Suppressor macrophage treated with lipopolysaccharide for 4 hours (primary cell): ENCODE measurements around the gene SYTL1.
A peak's percentile ranks its signal among the peaks of the same experiment; 100 is the strongest.

Experiments
- DNase-seq: peaks from one replicate; pipeline ENCODE4 v3.0.0-alpha.2; 2020

The SYTL1 gene, protein sequence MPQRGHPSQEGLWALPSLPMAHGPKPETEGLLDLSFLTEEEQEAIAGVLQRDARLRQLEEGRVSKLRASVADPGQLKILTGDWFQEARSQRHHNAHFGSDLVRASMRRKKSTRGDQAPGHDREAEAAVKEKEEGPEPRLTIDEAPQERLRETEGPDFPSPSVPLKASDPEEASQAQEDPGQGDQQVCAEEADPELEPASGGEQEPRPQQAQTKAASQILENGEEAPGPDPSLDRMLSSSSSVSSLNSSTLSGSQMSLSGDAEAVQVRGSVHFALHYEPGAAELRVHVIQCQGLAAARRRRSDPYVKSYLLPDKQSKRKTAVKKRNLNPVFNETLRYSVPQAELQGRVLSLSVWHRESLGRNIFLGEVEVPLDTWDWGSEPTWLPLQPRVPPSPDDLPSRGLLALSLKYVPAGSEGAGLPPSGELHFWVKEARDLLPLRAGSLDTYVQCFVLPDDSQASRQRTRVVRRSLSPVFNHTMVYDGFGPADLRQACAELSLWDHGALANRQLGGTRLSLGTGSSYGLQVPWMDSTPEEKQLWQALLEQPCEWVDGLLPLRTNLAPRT

DNA sequence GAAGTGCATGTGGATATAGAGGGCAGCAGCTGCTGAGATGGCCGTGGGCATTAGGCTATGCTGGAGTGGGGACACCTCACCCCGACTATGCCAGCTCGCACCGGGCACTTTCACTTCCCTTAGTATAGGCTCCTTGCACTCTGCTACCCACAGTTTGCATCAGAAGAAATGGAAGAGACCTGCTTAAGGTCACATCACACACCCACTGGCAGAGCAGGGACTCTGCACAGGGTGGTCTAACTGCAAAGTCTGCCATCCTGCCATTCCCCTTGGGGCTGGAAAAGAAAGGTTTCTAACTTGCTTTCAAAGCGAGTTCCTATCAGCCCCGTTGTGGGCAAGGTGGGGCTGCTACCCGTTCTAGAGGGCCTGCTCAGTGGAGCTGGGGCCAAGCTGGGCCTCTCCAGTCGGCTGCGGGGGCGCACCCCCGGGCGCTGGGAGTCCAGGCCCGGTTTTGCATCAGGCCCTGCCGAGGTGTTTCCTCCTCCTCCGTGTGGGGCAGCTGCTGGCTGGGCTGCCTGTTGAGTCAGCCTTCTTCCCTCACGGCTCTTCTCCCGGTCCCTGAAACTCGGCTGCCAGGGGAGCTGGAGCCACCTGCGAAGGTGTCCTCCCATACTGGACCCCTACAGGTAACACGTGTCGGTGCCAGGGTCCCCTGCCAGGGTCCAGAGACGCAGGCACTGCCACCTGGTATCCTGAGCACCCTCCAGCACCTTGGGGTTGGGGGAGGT is at the start of gene SYTL1:
Gene SYTL1 (plus strand): TSS at position 498 of the 728 bp plus-strand sequence. CDS start 3,313 bp downstream, outside the sequence.
- DNase-seq = peak; percentile 57

DNA sequence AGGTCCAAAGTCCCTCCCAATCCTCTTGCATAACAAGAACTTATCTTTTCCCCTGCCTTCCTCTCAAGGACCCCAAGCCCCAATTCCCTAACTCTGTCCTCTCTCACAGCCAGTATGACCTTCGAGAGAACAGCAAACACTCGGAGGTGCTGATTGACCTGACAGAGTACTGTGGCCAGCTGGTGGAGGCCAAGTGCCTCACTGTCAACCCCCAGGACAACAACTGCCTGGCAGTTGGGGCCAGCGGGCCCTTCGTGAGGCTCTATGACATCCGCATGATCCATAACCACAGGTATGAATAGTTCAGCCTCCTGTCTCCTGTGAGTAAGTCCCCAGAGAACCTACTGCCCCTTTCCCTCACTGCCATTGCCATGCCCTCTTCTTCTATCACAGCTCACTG is 49.7 kb upstream of the SYTL1 start:
- DNase-seq = no peak

DNA sequence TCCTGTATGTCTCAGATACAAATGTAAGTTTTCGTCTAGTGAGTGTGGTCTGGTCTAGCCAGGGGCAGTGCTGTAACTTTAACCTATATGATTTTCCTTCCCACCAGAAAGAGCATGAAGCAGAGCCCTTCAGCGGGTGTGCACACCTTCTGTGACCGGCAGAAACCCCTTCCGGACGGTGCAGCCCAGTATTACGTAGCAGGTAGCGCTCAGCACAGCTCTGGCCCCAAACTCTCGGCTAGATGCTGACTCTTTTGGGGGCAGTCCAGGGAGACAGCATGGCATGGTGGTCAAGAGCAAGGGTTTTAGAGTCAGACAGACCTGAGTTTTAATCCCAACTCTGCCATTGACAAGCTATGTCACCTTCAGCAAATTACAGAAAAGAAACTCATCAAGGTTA is 47.9 kb upstream of the SYTL1 start:
- no peak for DNase-seq

DNA sequence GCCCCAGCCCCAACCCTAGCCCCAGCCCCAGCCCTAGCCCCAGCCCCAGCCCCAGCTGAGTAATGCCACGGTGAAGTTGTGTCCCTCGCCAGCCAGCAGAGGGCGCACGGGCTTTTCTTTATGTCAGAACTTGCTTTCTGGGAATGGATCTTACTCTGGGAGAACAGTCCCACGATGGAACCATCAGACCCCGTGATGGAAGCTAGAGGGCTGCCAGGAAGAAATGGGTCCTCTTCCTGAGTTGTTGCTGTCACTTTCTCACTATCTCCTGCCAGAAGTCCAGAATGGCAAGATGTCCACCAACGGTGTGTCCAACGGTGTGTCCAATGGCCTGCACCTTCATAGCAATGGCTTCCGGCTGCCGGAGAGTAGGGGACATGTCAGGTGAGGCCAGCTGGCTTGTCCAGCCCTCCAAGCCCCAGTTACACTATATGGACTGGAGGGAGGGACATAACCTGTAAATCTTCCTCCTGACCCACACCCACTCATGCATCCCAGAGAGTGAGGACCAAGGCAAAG is 45.0 kb upstream of the SYTL1 start:
- peak; percentile 71 for DNase-seq

DNA sequence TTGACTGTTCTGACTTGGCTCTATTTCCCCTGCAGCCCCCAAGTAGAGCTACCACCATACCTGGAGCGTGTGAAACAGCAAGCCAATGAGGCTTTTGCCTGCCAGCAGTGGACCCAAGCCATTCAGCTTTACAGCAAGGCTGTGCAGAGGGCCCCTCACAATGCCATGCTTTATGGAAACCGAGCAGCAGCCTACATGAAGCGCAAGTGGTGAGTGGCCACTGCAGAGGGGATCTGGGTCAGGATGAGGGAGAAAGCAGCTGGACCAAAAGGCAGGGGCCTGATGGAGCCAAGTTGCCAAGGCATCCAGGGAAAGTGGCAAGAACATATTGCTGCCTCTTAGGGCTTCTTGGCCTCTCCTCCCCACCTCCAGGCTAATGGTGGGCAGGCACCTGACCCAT is 43.9 kb upstream of the SYTL1 start:
- DNase-seq = no peak

DNA sequence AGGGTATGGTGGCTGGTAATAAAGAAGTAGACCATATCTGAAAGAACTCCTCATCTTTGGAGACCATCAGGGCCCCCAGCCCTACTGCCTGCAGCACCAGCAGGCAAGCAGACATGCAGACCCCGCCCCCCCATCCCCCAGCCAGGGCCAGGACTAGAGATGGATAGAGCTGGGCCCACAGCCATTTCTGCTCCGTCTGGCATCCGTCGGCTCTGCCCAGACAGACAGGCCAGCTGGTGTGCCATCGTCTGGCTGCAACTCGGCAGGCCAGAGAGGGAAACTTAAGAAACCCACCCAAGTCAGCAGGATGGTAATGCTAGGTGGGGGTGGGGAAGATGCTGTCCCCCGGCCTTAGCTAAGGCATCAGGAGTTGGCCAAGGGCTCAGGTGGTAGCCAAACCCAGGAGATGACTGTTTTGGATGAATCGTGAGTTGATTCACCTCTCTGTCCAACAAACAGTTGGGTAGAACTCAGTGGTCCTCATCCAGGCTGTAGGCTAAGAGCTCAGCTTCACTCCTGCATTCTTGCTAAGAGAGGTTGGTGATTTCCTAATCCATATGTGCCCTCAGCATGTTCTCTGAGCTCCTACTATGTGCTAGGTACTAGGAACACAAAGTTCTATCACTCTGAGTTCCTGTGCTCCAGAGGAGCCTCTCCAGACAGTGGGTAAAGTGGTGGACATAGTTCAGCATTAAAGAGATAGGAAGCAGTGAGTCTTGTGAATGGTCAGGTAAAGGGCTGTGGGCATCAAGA is 43.0 kb upstream of the SYTL1 start:
- no peak for DNase-seq

DNA sequence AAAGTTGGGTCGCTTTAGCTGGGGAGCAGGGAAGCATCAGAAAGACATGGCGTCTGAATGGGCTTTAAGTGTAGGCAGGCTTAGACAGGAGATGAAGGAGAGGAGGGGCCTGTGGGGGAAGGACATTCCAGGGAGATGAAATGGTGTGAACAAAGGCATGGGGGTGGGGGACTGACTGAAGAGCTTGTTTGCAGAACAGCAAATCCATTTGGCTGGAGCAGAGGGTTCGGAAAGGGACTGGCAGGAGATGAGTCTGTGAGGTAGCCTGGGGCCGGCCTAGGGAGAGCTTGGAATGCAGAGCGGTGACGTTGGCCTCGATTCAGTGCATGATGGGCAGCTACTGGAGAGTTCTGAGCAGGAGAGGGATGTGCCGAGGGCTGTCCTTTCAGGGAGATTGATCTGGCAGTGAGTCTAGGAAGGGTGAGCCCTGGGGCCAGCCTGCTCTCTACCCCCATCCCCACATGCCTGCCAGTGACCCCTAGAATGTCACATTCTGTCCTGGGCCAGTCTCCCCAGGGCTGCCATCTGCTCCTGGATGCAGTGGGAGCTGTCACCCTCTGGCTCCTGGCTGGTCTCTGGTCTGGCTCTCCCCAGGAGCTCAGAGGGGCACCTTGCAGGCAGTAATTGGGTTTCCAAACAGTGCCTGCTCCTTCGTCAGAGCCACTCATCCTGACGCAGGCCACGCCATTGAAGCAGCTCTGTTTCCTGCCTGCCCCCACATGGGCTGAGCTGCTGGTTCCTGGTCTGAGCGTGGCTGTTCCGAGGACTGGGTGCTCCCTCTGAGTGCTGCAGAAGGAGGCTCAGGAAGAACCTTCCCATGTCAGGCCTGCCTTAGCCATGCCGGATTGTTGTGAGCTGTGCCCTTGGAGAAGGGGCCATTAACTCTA is 42.2 kb upstream of the SYTL1 start:
- DNase-seq = peak; percentile 60

DNA sequence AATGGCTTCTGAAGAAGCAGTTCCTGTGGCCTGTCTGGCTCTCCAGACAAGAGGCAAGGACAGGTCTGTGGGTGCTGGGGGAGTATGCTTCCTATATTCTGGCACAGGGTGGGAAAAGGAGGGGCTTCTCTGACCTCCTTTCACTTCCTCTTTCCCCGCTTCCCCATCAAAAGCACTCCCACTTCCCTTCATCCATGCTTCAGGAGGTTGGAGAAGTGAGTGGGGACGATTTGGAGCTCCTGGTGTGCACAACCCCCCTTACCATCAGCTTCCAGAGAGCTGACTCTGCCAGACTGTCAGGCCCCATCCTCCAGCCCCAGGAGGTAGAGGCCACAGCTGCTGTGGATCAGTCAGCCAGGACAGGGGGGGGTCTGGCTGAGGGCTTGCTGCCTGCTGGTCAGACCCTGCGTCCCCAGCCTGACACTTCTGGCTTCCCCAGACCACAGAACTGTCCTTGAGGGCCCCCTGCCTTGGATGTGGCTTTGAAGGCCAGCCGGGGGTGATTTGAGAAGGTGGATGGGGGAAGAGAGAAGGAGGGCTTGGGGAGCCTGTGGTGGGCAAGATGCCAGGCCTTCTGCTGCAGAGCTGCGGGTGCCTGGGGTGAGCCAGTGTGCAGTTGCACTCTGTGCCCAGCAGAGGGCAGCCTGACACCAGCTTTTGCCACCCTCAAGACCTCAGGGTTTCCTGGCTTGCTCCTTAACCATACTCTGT is 41.3 kb upstream of the SYTL1 start:
- DNase-seq = peak; percentile 84

DNA sequence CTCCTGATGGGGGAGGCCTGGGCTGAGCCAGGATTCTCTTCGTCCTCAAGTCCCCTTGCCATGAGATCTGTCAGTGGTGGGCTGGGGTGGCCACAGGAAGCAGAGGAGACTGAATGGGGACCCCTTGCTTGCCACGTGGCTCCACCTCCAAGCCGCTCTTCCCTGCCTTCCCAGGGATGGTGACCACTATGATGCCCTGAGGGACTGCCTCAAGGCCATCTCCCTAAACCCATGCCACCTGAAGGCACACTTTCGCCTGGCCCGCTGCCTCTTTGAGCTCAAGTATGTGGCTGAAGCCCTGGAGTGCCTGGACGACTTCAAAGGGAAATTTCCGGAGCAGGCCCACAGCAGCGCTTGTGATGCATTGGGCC is 40.8 kb upstream of the SYTL1 start:
- no peak for DNase-seq

DNA sequence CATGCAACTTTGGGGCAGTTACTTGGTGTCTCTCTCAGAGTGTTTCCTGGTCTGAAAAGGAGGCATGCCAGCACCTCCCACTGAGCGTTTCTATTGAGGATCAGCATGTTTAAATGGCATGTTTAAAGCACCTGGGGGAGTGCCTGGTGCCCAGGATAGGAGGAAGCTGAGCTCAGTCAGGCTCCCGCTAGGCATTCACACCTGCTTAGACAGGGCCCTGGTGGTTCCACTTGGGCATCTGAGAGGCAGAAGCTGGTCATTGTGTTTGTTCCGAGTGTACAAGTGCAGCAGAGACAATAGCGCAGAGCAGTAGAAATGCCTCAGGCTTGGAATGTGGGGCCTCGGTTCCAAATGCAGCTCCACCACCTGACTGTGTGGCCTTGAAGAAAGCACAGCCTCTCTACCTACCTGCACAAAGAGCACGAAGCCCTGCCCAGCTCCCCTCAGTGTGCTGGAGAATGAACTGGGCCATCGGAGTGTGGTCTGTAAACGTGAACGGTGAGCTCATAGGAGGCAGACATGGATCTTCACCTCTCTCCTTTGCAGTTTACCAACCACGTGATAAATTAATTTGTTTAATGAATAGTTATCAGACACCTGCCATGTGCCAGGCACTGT is 40.1 kb upstream of the SYTL1 start:
- DNase-seq = no peak

DNA sequence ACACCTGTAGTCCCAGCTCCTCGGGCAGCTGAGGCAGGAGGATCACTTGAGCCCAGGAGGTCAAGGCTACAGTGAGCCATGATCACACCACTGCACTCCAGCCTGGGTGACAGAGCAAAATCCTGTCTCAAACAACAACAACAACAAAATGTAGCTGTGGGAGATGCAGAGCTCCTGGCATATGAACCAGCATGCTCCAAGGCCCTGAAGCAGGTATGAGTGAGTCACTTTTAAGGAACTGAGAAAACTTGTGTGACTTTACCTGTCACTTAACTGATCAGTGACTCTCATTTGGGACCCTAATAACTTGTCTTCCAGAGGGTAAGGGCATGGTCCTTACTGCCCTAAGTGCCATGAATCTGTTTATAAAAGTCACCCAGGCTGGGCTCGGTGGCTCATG is 39.2 kb upstream of the SYTL1 start:
- no peak for DNase-seq

DNA sequence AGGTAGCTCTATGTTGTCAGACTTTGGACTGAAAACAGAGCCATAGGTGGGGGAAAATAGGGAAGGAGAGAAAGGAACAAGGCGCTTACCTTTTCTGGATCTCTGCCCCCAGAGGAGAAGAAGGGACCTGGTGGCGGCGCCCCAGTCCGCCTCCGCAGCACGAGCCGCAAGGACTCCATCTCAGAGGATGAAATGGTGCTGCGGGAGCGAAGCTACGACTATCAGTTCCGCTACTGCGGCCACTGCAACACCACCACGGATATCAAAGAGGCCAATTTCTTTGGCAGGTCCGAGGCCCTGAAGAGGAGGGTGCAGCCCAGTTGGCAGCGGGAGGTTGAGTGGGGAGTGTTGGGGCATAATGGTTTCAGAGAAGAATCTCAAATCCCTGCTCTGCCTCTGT is 38.3 kb upstream of the SYTL1 start:
- DNase-seq = no peak

DNA sequence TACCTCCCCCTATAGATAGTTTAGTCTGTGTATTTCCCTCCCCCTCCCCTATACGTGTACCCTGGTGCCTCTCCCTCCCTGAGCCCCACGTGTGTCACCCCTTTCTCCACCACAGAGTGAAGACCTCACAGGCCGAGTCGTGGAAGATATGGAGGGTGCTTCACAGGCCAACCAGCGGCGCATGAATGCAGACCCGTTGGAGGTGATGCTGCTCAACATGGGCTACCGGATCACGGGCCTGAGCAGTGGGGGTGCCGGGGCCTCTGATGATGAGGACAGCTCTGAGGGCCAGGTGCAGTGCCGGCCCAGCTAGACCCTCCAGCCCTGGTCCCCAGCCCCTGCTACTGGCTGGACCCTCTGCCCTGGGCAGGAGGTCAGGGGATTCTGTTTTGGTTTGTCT is 35.8 kb upstream of the SYTL1 start:
- no peak for DNase-seq

DNA sequence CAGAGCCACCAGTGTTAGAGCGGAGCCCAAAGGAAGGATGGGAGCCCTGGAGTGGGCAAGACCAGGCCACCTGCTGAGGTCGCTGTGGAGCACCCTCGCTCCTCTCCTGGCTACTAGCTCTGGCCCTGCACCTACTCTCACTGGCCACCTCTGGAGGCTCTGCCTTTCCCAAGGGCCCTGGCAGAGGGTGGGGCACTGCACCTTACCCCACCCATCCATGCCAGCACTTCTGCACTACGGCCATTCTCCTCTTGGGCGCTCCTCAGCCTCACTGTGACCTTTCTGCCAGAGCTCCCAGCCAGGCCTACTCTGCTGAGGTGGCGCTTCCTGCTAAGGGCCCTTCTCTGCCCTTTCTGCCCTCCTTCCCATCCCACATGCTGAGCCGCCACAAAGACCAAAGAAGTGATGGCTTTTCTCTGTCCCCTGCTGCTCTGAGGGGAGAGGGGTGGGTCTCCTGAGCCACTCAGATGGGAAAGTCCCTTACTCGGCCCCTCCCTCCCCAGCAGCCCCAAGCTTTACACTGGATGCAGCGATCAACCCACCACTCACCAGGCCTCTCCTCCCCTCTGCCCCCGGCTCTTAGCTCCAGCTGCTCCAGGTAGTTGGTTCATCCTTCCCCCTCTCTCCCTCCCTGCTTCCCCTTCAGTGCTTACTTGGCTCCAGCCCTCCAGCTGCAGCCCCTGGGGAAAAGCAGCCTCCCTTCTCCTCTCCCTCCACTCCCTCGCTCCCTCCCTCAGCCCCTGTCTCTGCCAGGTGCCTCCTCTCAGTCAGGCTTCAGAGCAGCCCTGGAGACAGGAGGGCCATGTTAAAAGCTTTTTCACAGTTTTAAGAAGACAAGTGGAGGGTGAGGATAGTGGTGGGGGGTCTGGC is 34.7 kb upstream of the SYTL1 start:
- DNase-seq = no peak

DNA sequence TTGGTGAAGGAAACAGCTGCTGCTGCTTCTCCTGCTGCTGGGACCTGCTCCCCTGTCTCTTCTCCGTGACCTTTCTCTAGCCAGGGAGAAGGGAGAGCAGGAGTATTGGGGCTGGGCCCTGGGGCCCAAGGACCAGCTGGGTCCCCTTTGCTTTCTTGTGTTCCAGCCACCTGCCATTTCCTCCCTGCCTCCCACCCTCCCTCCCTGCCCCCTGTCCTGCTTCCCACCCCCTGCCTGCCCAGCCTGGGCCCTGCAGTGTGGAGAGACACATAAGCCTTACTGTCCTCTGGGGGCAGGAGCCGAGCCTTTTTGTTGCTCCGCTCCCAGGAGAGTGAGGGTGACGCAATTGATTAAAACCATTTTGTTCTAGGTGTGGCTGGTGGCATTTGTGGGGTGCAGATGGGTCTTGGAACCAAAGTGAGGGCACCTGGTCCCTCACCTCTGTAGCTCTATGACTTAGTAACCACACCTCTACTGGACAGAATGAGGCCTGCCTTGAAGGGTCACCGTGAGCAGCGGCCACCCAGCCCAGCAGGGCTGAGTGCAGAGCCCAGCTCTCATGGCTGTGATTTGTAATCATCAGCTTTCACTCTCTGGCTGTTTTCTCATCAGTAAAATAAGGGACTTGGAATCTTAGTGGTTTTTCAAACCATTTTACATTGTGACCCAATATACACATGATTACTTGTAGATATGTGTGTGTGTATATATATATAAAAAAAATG is 33.8 kb upstream of the SYTL1 start:
- DNase-seq = no peak

DNA sequence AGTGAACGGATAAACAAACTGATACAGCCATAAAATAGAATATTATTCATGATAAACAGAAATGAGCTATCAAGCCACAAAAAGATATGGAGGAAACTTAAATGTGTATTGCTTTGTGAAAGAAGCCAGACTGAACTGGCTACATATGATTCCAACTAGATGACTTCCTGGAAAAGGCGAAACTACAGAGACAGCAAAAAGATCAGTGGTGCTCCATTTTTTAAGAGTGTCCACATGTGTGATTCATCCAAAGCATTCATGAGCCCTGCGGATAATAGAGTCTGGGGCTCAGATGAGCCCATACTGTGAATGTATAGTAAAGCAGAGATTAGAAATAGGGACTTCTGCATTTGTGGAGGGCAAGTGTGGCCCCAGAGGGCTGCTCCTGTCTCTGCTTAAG is 27.7 kb upstream of the SYTL1 start:
- DNase-seq = no peak

DNA sequence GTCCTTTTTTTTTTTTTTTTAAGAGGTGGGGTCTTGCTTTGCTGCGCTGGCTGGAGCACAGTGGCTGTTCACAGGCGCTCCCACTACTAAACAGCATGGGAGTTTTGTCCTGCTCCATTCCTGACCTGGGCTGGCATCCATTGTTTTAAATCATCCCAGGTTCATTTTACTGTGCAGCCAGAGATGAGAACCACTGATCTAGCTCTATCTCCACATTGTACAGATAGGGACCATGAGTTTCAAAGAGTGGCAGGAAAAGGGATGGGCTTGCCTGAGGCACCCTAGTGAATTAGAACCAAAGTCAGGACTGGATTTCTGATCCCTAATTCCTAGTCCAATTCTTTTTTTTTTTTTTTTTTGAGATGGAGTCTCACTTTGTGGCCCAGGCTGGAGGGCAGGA is 27.1 kb upstream of the SYTL1 start:
- DNase-seq = no peak

DNA sequence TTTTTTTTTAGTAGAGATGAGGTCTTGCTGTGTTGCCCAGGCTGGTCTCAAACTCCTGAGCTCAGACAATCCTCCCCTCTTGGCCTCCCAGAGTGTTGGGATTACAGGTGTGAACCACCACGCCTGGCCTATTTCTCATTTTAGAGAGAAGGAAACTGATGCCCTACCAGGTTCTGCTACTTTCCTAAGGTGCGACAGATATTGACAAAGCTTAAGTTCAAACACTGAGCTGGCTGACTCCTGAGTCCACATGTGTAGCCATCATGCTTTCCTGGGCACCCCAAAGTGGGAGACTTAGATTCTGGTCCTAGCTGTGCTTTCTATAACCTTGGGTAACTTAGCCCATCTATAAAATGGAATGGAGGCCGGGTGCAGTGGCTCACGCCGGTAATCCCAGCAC is 25.0 kb upstream of the SYTL1 start:
- no peak for DNase-seq

DNA sequence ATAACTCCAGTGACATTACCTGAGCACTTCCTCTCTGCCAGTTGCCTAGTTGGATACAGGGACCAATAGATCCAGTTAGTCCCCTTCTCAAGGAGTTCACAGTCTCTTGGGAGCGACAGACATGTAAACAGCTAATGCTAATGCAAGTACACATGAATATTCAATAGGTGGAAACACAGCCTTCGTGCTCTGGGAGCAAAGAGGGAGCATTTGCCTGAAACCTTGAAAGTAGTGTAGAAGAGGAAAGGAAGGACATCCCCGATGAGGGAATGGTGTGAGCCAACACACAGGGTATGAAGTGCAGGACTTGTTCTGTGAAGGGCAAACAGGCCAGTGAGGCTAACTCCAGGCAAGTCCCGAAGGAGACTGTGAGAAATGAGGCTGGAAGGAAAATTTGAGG is 23.7 kb upstream of the SYTL1 start:
- no peak for DNase-seq
